Parathyroid adenoma (tissue), 2 donors: Measurements from ENCODE around the gene DCTD.

ENCODE experiments used
- H2AFZ ChIP-seq: fragments of 300-600 bp; sonication (generic); one replicate; pipeline ENCODE4 v1.7.0; 2017; ENCODE audit warnings: antibody characterized with exemption, mild to moderate bottlenecking
- H3K27ac ChIP-seq: fragments of 300-600 bp; sonication (generic); one replicate; pipeline ENCODE4 v1.7.0; 2017
- H3K27me3 ChIP-seq: fragments of 300-600 bp; sonication (generic); one replicate; pipeline ENCODE4 v1.7.0; 2017; ENCODE audit warnings: low read length; ENCODE audit not compliant: control insufficient read depth, insufficient read depth
- H3K36me3 ChIP-seq: fragments of 300-600 bp; sonication (generic); one replicate; pipeline ENCODE4 v1.7.0; 2017; ENCODE audit warnings: low read length; ENCODE audit not compliant: control insufficient read depth, insufficient read depth
- H3K4me1 ChIP-seq: fragments of 300-600 bp; sonication (generic); one replicate; pipeline ENCODE4 v1.7.0; 2017; ENCODE audit warnings: control low read depth
- H3K4me2 ChIP-seq: fragments of 300-600 bp; sonication (generic); one replicate; pipeline ENCODE4 v1.7.0; 2017; ENCODE audit warnings: low read length
- H3K4me3 ChIP-seq: fragments of 300-600 bp; sonication (generic); one replicate; pipeline ENCODE4 v1.7.0; 2017; ENCODE audit warnings: low read depth, low read length
- H3K79me2 ChIP-seq: fragments of 300-600 bp; sonication (generic); one replicate; pipeline ENCODE4 v1.7.0; 2017; ENCODE audit warnings: control low read depth
- H3K9ac ChIP-seq: fragments of 300-600 bp; sonication (generic); one replicate; pipeline ENCODE4 v1.7.0; 2017; ENCODE audit warnings: mild to moderate bottlenecking
- H3K9me3 ChIP-seq: fragments of 300-600 bp; sonication (generic); one replicate; pipeline ENCODE4 v1.7.0; 2017; ENCODE audit warnings: low read length; ENCODE audit not compliant: control insufficient read depth
- TF ChIP-seq, protein P1 (sequence below): fragments of 300-600 bp; sonication (generic); IDR thresholded peaks from one replicate; pipeline ENCODE4 v1.7.0; 2017; ENCODE audit warnings: antibody characterized with exemption, mild to moderate bottlenecking
- donor health status: primary hyperparathyroidism.

DCTD gene

DNA sequence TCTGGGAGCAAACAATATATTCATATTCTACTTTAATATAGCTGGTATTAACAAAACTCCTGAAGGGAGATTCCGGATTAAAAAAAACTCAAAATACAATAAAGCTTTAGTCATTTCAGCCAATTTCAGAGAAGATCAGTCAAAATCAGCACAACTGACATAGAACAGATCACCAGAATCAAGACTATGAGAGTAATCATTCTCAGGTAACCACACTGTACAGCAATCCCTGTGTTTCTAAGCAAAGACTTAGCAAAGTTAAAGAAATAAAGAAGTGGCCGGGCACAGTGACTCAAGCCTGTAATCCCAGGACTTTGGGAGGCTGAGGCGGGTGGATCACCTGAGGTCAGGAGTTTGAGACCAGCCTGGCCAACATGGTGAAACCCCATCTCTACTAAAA is 9.1 kb downstream of the DCTD start:
- Histone ChIP-seq H3K27me3 (no peaks in the 10 kb centered on the region), H2AFZ (no peak overlapping the region), H3K4me3 (no peak overlapping the region), H3K27ac (no peak overlapping the region), H3K9ac (no peak overlapping the region), H3K4me2 (no peak overlapping the region), H3K4me1 (no peaks in the 10 kb centered on the region), H3K36me3 (no peaks in the 10 kb centered on the region), H3K9me3 (no peaks in the 10 kb centered on the region), H3K79me2 (no peaks in the 10 kb centered on the region)
- TF ChIP-seq, protein P1, sequence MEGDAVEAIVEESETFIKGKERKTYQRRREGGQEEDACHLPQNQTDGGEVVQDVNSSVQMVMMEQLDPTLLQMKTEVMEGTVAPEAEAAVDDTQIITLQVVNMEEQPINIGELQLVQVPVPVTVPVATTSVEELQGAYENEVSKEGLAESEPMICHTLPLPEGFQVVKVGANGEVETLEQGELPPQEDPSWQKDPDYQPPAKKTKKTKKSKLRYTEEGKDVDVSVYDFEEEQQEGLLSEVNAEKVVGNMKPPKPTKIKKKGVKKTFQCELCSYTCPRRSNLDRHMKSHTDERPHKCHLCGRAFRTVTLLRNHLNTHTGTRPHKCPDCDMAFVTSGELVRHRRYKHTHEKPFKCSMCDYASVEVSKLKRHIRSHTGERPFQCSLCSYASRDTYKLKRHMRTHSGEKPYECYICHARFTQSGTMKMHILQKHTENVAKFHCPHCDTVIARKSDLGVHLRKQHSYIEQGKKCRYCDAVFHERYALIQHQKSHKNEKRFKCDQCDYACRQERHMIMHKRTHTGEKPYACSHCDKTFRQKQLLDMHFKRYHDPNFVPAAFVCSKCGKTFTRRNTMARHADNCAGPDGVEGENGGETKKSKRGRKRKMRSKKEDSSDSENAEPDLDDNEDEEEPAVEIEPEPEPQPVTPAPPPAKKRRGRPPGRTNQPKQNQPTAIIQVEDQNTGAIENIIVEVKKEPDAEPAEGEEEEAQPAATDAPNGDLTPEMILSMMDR = no peak

DNA sequence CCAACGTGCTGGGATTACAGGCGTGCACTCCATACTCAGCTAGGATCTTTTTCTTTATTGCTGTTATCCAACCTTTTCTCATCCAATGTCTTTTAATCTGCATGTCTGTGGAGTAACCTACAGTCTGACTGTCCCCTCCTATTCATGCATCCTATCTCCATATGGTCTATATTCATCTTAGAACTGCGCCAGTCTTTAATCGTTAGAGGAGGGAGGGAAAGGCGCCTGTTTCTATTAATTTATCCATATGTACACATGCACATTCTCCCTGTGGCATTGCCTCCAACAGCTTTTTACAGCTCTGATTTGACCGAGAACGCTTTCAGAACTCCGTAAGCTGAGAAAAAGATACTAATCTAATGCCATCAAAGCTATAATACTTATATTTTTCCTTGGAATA is 9.8 kb downstream of the DCTD start:
- Histone ChIP-seq H3K27ac (no peak overlapping the region), H3K79me2 (no peaks in the 10 kb centered on the region), H3K4me1 (no peaks in the 10 kb centered on the region), H2AFZ (no peak overlapping the region), H3K4me2 (no peak overlapping the region), H3K9ac (no peak overlapping the region), H3K36me3 (no peaks in the 10 kb centered on the region), H3K27me3 (no peaks in the 10 kb centered on the region), H3K9me3 (no peaks in the 10 kb centered on the region), H3K4me3 (no peak overlapping the region)
- TF ChIP-seq, protein P1 = no peak

DNA sequence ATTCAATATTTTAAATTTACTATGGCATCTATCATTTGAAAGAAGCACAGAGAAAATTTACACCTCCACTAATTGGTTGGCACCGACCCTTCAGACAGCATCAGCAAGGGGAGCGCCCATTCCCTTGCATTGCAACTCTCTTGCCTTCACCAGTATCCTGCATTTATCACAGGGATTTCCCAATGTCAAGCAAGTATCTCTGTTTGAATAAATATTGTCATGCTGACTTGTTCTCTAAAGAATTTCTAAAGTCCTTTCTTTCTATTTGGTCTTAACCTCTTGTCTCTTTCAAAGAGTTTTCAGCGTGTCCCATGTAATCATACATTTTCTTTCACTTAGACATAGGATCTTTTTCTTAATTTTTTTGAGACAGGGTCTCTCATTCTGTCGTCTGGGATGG is 10.4 kb downstream of the DCTD start:
- Histone ChIP-seq H3K9me3 (no peaks in the 10 kb centered on the region), H3K36me3 (no peaks in the 10 kb centered on the region), H3K4me1 (no peaks in the 10 kb centered on the region), H2AFZ (no peak overlapping the region), H3K27ac (no peak overlapping the region), H3K9ac (no peak overlapping the region), H3K79me2 (no peaks in the 10 kb centered on the region), H3K4me3 (no peak overlapping the region), H3K27me3 (no peaks in the 10 kb centered on the region), H3K4me2 (no peak overlapping the region)
- TF ChIP-seq, protein P1 = no peak

DNA sequence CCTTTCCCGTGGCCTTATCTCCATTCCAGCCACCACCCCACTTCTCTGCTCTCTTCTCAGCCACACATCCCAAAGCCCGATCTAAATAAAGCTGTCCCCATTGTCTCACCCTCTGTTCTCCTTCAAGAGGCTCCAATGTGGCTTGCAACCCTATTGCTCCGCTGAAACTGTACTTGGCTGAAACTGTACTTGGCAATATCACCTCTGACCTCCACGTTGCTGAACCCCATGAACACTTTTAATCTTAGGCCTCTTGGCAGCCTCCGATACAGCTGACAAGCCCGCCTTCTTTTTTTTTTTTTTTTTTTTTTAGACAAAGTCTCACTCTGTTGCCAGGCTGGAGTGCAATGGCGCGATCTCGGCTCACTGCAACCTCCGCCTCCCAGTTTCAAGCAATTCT is 12.1 kb downstream of the DCTD start:
- H3K36me3 ChIP-seq = no peaks in the 10 kb centered on the region
- no peaks in the 10 kb centered on the region for H3K27me3 ChIP-seq
- no peak overlapping the region for H3K4me2 ChIP-seq
- TF ChIP-seq, protein P1 = no peak
- no peak overlapping the region for H2AFZ ChIP-seq
- H3K27ac ChIP-seq = no peak overlapping the region
- H3K4me3 ChIP-seq = no peak overlapping the region
- H3K9ac ChIP-seq = no peak overlapping the region
- H3K79me2 ChIP-seq = no peaks in the 10 kb centered on the region
- no peaks in the 10 kb centered on the region for H3K4me1 ChIP-seq
- no peaks in the 10 kb centered on the region for H3K9me3 ChIP-seq

DNA sequence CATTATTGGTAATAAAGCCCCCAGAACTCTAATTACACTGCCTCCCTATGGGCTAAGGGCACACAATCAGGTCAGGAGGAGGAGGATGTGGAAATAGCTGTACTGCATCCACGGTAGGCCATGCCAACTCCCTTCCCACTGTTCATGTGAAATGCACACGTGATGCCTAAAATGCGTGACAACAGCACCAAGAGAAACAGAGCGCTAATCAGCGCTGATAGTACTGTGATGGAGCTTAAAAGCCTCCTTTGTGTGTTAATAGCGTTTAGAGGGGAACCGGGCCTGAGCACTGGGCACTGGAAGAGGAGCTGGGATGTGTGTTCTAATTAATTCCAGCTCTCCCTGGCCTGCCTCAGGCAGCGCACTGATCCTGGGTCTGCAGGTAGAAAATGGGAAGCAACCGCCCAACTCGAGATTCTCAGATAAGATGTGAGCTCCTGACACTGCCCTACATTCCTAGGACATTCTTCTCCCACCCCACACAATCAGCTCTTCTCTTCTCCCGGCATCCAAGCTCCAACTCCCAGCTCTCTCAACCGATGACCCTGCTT is 12.9 kb downstream of the DCTD start:
- no peak overlapping the region for H3K9ac ChIP-seq
- no peak overlapping the region for H3K4me2 ChIP-seq
- no peaks in the 10 kb centered on the region for H3K27me3 ChIP-seq
- no peaks in the 10 kb centered on the region for H3K4me1 ChIP-seq
- no peaks in the 10 kb centered on the region for H3K79me2 ChIP-seq
- no peak overlapping the region for H3K27ac ChIP-seq
- H3K36me3 ChIP-seq = no peaks in the 10 kb centered on the region
- H2AFZ ChIP-seq = no peak overlapping the region
- H3K4me3 ChIP-seq = no peak overlapping the region
- no peaks in the 10 kb centered on the region for H3K9me3 ChIP-seq
- TF ChIP-seq, protein P1 = no peak
